H9 (cell line): ENCODE results near the gene EXOSC10. TPM values are rescaled to one million over a fixed set of nuclear protein-coding genes. Genes with fewer than 3 reads are reported as not detected.

Experiments
- DNase-seq: peaks from one replicate; pipeline ENCODE4 v3.0.0-alpha.2; 2017
- H2AFZ ChIP-seq: one replicate; pipeline ENCODE4 v1.6.1; 2013; ENCODE audit warnings: mild to moderate bottlenecking, low read length, control low read depth, moderate library complexity
- H2AK5ac ChIP-seq: 2 replicates; pipeline ENCODE4 v1.6.1; 2013; ENCODE audit warnings: low read length, control low read depth, mixed read lengths; ENCODE audit not compliant: insufficient read length
- H2BK120ac ChIP-seq: one replicate; pipeline ENCODE4 v1.6.1; 2013; ENCODE audit warnings: low read depth, mild to moderate bottlenecking, low read length, control low read depth, inconsistent platforms; ENCODE audit not compliant: poor library complexity, severe bottlenecking
- H2BK12ac ChIP-seq: 2 replicates; pipeline ENCODE4 v1.6.1; 2013; ENCODE audit warnings: low read length, control low read depth, mixed read lengths, low read depth; ENCODE audit not compliant: insufficient read length
- H2BK15ac ChIP-seq: 2 replicates; pipeline ENCODE4 v1.6.1; 2013; ENCODE audit warnings: low read depth, low read length, control low read depth
- H2BK20ac ChIP-seq: one replicate; pipeline ENCODE4 v1.6.1; 2013; ENCODE audit warnings: low read depth, mild to moderate bottlenecking, low read length, control low read depth, inconsistent platforms; ENCODE audit not compliant: poor library complexity, severe bottlenecking
- H2BK5ac ChIP-seq: 2 replicates; pipeline ENCODE4 v1.6.1; 2013; ENCODE audit warnings: low read length, control low read depth, mixed read lengths; ENCODE audit not compliant: insufficient read length
- H3K14ac ChIP-seq: 2 replicates; pipeline ENCODE4 v1.6.1; 2013; ENCODE audit warnings: low read length, control low read depth; ENCODE audit not compliant: insufficient read depth
- H3K18ac ChIP-seq: 2 replicates; pipeline ENCODE4 v1.6.1; 2013; ENCODE audit warnings: low read depth, mild to moderate bottlenecking, mixed read lengths, low read length, control low read depth; ENCODE audit not compliant: insufficient read length
- H3K23ac ChIP-seq: 2 replicates; pipeline ENCODE4 v1.6.1; 2013; ENCODE audit warnings: low read length, control low read depth, mixed read lengths, low read depth; ENCODE audit not compliant: insufficient read length
- H3K23me2 ChIP-seq: 2 replicates; pipeline ENCODE4 v1.6.1; 2013; ENCODE audit warnings: low read depth, mild to moderate bottlenecking, mixed read lengths, low read length, control low read depth; ENCODE audit not compliant: insufficient read length, poor library complexity, severe bottlenecking
- H3K27ac ChIP-seq: 2 replicates; pipeline ENCODE4 v1.5.1; 2013; ENCODE audit warnings: low read length, control low read depth, mixed read lengths, low read depth; ENCODE audit not compliant: insufficient read length
- H3K27me3 ChIP-seq: 2 replicates; pipeline ENCODE4 v1.6.1; 2013; ENCODE audit warnings: low read length, control low read depth, inconsistent platforms; ENCODE audit not compliant: insufficient read depth
- H3K4ac ChIP-seq: 2 replicates; pipeline ENCODE4 v1.6.1; 2013; ENCODE audit warnings: low read depth, mild to moderate bottlenecking, control low read depth, inconsistent platforms, low read length, moderate library complexity
- H3K4me1 ChIP-seq: 2 replicates; pipeline ENCODE4 v1.6.1; 2013; ENCODE audit warnings: low read length, control low read depth, inconsistent platforms; ENCODE audit not compliant: insufficient read depth
- H3K4me2 ChIP-seq: 2 replicates; pipeline ENCODE4 v1.6.1; 2013; ENCODE audit warnings: low read length, control low read depth, mixed read lengths; ENCODE audit not compliant: insufficient read length, insufficient read depth
- H3K56ac ChIP-seq: 2 replicates; pipeline ENCODE4 v1.6.1; 2013; ENCODE audit warnings: low read depth, mild to moderate bottlenecking, mixed read lengths, low read length, control low read depth; ENCODE audit not compliant: insufficient read length
- H3K79me1 ChIP-seq: 2 replicates; pipeline ENCODE4 v1.6.1; 2013; ENCODE audit warnings: low read depth, mild to moderate bottlenecking, moderate library complexity, low read length, control low read depth, inconsistent platforms; ENCODE audit not compliant: insufficient read depth, poor library complexity, severe bottlenecking
- H3K79me2 ChIP-seq: 2 replicates; pipeline ENCODE4 v1.6.1; 2013; ENCODE audit warnings: low read length, control low read depth, inconsistent platforms; ENCODE audit not compliant: insufficient read depth
- H3K9ac ChIP-seq: 2 replicates; pipeline ENCODE4 v1.6.1; 2013; ENCODE audit warnings: low read length, control low read depth, mixed read lengths; ENCODE audit not compliant: insufficient read length; ENCODE audit errors: extremely low read depth
- H3K9me3 ChIP-seq: one replicate; pipeline ENCODE4 v1.6.1; 2013; ENCODE audit warnings: low read depth, low read length, inconsistent platforms; ENCODE audit not compliant: control insufficient read depth
- H3T11ph ChIP-seq: one replicate; pipeline ENCODE4 v1.6.1; 2013; ENCODE audit warnings: mild to moderate bottlenecking, low read length, control low read depth, inconsistent platforms
- H4K20me1 ChIP-seq: one replicate; pipeline ENCODE4 v1.6.1; 2013; ENCODE audit not compliant: control insufficient read depth, insufficient read length, insufficient read depth
- H4K5ac ChIP-seq: 2 replicates; pipeline ENCODE4 v1.6.1; 2013; ENCODE audit warnings: low read depth, mild to moderate bottlenecking, mixed read lengths, low read length, control low read depth; ENCODE audit not compliant: insufficient read length
- H4K8ac ChIP-seq: replicated peaks from 2 replicates; pipeline ENCODE4 v1.6.1; 2013; ENCODE audit warnings: low read length, control low read depth, mixed read lengths, low read depth; ENCODE audit not compliant: insufficient read length
- H4K91ac ChIP-seq: 2 replicates; pipeline ENCODE4 v1.6.1; 2013; ENCODE audit warnings: low read depth, mild to moderate bottlenecking, moderate library complexity, mixed read lengths, low read length, control low read depth; ENCODE audit not compliant: insufficient read length
- H3K27ac Mint-ChIP-seq, 3 experiments: 2 replicates in 2 of 3; 3 replicates in 1 of 3; pipeline ENCODE4 v1.8.0; 2020 to 2021; ENCODE audit warnings: mixed read lengths in 3 of 3, mild to moderate bottlenecking in 1 of 3, moderate library complexity in 1 of 3
- H3K27me3 Mint-ChIP-seq: 2 replicates; pipeline ENCODE4 v1.8.0; 2021; ENCODE audit warnings: low read depth, mild to moderate bottlenecking, moderate library complexity, mixed read lengths
- H3K36me3 Mint-ChIP-seq, 3 experiments: 2 replicates in 2 of 3; 3 replicates in 1 of 3; pipeline ENCODE4 v1.8.0; 2020 to 2021; ENCODE audit warnings: low read depth in 3 of 3, mixed read lengths in 3 of 3; ENCODE audit not compliant: insufficient read depth in 1 of 3
- H3K4me1 Mint-ChIP-seq, 2 experiments: 2 replicates each; pipeline ENCODE4 v1.8.0; 2020; ENCODE audit warnings: mixed read lengths in 2 of 2
- H3K4me3 Mint-ChIP-seq, 2 experiments: 2 replicates in 1 of 2; 3 replicates in 1 of 2; pipeline ENCODE4 v1.8.0; 2020 to 2021; ENCODE audit warnings: mild to moderate bottlenecking in 2 of 2, mixed read lengths in 2 of 2, moderate library complexity in 1 of 2
- H3K9me3 Mint-ChIP-seq, 2 experiments: 2 replicates in 1 of 2; 3 replicates in 1 of 2; pipeline ENCODE4 v1.8.0; 2020; ENCODE audit warnings: mild to moderate bottlenecking in 2 of 2, mixed read lengths in 2 of 2, moderate library complexity in 1 of 2
- WGBS: extraction: QIAGEN DNeasy Blood & Tissue Kit; methylation state at CpG from one replicate; pipeline ENCODE4 v1.1.7; 2013; ENCODE audit warnings: missing lambda C conversion rate, low lambda C conversion rate, mixed read lengths; ENCODE audit not compliant: insufficient read length; ENCODE audit errors: extremely low coverage; 5-methylcytosine and 5-hydroxymethylcytosine counted together
- total RNA-seq: library from RNA; stranded (reverse); gene quantifications from 2 replicates; pipeline ENCODE4 v1.2.1, GENCODE V29; 2021
- TF ChIP-seq, protein P1 (sequence below): fragments of 200-600 bp; sonication (generic); conservative IDR thresholded peaks from 3 replicates; pipeline ENCODE4 v1.8.0; 2021; ENCODE audit warnings: antibody characterized with exemption, mild to moderate bottlenecking

Gene EXOSC10
- total RNA-seq, 1 experiment from 2014 or later: 83.4 TPM

DNA sequence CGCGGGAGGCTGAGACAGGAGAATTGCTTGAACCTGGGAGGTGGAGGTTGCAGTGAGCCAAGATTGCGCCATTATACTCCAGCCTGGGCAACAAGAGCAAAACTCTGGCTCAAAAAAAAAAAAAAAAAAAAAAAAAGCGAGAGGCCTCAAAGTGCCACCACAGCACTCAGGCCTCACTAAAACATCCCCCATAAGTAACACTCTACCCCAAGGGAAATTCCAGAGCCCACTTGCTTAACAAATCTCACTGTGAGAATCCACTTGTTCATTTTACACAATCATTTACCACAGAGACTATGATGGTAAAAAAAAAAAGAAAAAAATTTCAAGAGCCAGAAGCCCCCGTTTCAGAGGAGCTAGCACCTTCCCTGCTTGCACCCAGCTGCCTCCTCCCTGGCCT is 26.3 kb upstream of the EXOSC10 start:
- WGBS: no CpG with 5 or more reads among the region's 5 CpGs
- no peak overlapping the region for H2AFZ ChIP-seq
- H3K4me3 Mint-ChIP-seq: no peak overlapping the region

More for the DNA sequence above, 26.3 kb upstream of the EXOSC10 start:
- Mint-ChIP-seq H3K4me1 (no peaks in the 10 kb centered on the region), H3K27ac (no peak overlapping the region), H3K9me3 (no peaks in the 10 kb centered on the region), H3K27me3 (no peaks in the 10 kb centered on the region; the same call in 1 of the 2 replicates), H3K36me3 (peaks cover 46 to 91% (median 74%) of the 10 kb centered on the region in 3 experiments; a peak in 6 of 7 replicates)
- Histone ChIP-seq H2AK5ac (no peak overlapping the region), H2BK15ac (no peak overlapping the region), H3K14ac (no peak overlapping the region), H4K91ac (no peak overlapping the region), H2BK20ac (no peak overlapping the region), H3K27me3 (no peaks in the 10 kb centered on the region), H3K79me1 (no peaks in the 10 kb centered on the region), H3K27ac (no peak overlapping the region), H4K20me1 (no peaks in the 10 kb centered on the region), H2BK12ac (no peak overlapping the region), H3K9me3 (no peaks in the 10 kb centered on the region), H3K9ac (no peak overlapping the region), H3K4me1 (no peaks in the 10 kb centered on the region), H4K5ac (no peak overlapping the region), H3T11ph (no peak overlapping the region), H4K8ac (no peak overlapping the region), H3K79me2 (no peaks in the 10 kb centered on the region), H3K18ac (no peak overlapping the region), H3K4ac (no peak overlapping the region), H3K23me2 (no peaks in the 10 kb centered on the region), H2BK120ac (no peak overlapping the region), H2BK5ac (no peak overlapping the region), H3K23ac (no peak overlapping the region), H3K56ac (no peak overlapping the region), H3K4me2 (no peak overlapping the region)
- DNase-seq: no peak
- TF ChIP-seq, protein P1, sequence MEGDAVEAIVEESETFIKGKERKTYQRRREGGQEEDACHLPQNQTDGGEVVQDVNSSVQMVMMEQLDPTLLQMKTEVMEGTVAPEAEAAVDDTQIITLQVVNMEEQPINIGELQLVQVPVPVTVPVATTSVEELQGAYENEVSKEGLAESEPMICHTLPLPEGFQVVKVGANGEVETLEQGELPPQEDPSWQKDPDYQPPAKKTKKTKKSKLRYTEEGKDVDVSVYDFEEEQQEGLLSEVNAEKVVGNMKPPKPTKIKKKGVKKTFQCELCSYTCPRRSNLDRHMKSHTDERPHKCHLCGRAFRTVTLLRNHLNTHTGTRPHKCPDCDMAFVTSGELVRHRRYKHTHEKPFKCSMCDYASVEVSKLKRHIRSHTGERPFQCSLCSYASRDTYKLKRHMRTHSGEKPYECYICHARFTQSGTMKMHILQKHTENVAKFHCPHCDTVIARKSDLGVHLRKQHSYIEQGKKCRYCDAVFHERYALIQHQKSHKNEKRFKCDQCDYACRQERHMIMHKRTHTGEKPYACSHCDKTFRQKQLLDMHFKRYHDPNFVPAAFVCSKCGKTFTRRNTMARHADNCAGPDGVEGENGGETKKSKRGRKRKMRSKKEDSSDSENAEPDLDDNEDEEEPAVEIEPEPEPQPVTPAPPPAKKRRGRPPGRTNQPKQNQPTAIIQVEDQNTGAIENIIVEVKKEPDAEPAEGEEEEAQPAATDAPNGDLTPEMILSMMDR: no peak
